GM18517 (cell line): ENCODE data around the gene HMG20B.
A peak's percentile ranks its signal among the peaks of the same experiment; 100 is the strongest.
"Not testable (repeated sequence)": the region's sequence is repeated elsewhere in the genome, so short reads cannot be mapped to it uniquely, and the experiment has no call there.

Experiments
- ATAC-seq: cut with Tn5 transposase; IDR thresholded peaks from one replicate; pipeline ENCODE4 v1.9.1; 2021; ENCODE audit warnings: mild to moderate bottlenecking, moderate library complexity; ENCODE audit not compliant: unreplicated experiment

The HMG20B gene

DNA sequence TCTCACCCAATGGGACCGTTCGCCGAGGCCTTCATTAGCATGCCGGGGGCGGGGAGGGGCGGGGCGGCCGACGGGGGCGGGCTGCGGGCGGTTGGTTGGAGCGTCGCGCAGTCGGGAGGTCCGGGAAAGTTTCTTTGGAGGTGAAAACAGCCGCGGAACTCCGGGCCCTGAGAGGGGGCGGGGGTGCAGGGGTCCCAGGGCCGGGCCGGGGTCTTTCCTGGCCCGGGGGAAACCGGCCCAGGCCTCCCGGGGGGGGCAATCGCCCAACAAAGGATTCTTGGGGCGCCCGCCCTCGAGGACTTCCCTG is at the start of gene HMG20B:
Gene HMG20B (plus strand): TSS at position 90 of the 307 bp plus-strand sequence. CDS start 366 bp downstream, outside the sequence.
- ATAC-seq = peak; percentile 1

- ATAC-seq = no peak
These were observed 49.2 kb upstream of the HMG20B start for GRCh38 chr19:3523361-3524077.

DNA sequence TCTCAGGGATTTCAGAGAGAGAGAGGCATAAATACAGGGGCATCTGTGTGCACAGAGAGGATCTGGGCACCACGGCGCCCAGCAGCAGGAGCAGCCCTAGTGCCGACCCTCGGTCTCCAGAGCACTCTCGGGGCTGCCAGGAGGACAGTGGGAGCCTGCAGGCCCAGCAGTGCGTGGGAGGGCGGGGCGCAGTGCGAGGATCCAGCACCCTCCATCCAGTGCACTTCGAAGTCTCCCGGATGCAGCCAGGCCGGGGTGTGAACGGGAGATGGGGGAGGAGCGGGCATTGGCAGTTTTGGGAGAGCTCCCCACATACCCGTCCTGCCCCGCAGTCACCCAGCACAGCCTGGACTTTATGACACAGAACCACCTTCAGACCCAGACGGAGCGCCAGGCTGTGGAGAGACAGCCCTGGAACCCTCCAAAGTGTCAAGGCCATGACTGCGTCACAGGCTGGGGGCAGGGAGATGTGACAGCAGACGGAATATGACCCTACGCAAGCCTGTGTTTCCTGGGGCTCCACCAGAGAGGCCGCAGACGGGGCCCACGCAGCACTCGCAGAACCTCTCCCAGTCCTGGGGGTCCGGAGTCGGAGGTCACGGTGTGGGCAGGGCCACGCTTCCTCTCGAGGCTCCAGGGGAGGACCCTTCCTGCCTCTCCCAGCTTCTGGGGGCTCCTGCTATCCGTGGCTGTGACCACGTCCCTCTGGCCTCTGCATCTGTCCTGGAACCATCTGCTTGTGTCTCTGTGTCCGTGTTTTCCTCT is 48.5 kb upstream of the HMG20B start:
- no peak for ATAC-seq

GRCh38 chr19:3524904-3525451 is 47.8 kb upstream of the HMG20B start:
- no peak for ATAC-seq

GRCh38 chr19:3526507-3527237 is 46.1 kb upstream of the HMG20B start:
- ATAC-seq = no peak

DNA sequence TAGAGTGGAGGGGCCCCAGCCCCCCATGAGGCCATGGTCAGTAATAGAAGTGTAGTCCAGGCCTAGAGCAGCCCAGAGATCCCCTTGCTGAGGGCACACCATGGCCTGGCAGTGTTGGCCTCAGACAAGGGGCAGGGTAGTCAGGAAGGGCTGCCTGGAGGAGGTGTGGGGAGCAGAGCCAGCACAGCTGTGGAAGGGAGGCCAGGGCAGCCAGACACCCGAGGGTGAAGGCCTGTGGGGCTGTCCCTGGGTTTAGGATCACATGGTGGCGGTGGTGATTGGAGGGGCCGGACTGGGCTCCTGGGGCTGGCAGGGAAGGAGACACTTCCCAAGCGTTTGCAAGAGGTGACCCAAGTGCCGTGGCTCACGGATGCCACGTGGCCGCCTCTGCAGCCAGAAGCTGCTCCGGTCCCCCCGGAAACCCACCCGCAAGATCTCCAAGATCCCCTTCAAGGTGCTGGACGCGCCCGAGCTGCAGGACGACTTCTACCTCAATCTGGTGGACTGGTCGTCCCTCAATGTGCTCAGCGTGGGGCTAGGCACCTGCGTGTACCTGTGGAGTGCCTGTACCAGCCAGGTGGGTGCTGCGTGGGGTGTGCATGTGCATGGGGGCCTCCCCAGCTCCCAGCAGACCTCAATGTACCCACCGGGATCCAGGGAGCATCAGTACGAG is 45.4 kb upstream of the HMG20B start:
- ATAC-seq = no peak

DNA sequence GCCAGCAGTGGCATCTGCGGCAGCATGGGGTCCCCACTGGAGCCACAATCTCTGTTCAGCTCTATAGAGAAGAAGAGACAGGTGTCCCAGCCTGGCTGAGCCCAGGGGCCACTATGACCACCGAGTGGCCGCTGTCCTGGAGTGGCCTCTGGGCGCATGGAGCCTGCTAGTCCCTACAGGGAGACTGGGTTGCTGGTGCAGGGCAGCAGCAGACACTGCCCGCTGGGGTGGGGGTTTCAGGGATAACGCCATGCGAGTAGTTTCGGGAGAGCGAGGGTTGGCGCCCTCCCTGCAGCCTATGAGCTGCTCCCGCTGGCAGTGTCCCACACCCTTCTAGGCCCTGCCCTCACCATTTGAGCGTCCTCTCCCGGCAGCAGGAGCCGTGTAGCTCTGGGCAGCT is 44.7 kb upstream of the HMG20B start:
- ATAC-seq = no peak

GRCh38 chr19:3528539-3529211 is 44.1 kb upstream of the HMG20B start:
- ATAC-seq = no peak

DNA sequence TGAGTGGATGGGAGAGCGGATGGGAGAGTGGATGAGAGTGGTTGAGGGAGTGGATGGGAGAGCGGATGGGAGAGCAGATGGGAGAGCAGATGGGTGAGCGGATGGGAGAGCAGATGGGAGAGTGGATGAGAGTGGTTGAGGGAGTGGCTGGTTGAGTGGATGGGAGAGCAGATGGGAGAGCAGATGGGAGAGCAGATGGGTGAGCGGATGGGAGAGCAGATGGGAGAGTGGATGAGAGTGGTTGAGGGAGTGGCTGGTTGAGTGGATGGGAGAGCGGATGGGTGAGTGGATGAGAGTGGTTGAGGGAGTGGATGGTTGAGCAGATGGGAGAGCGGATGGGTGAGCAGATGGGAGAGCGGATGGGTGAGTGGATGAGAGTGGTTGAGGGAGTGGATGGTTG is 43.4 kb upstream of the HMG20B start:
- not testable (repeated sequence) for ATAC-seq

GRCh38 chr19:3530389-3530788 is 42.4 kb upstream of the HMG20B start:
- ATAC-seq = no peak

- ATAC-seq = no peak
These were observed 41.0 kb upstream of the HMG20B start for GRCh38 chr19:3531716-3532115.

DNA sequence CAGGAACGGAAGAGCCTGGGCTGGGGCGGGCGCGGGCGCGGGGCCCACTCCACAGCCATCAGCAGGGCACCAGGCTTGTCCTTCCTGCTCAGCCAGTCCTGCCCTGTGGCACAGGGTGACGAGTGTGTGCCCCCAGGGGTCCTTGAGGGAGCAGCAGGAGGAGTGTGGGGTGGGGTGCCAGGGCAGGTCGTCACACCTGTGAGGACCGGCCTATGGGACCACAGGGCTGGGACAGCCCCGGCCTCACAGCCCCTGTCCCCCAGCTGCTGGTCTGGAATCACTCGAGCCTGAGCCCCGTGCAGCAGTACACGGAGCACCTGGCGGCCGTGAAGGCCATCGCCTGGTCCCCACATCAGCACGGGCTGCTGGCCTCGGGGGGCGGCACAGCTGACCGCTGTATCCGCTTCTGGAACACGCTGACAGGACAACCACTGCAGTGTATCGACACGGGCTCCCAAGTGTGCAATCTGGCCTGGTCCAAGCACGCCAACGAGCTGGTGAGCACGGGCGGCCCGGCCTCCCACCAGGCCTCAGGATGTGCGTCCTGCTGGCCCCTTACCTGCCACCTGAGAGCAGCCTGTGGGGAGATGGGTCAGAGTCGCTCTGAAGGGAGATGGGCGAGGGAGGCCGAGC is 40.5 kb upstream of the HMG20B start:
- ATAC-seq = no peak

DNA sequence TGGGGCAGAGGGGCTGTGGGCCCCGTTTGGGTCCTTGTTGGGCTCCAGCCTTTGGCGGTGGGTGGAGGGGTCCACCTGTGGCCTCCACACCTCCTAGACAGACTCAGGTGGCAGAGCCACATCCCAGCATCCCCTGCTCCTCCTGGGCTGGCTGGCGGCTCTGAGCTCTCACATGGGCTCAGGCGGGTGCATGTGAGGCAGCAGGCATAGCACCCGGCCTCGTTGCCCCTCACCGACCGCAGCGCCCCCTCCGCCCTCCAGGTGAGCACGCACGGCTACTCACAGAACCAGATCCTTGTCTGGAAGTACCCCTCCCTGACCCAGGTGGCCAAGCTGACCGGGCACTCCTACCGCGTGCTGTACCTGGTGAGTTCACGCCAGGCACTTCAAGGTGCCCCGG is 39.7 kb upstream of the HMG20B start:
- no peak for ATAC-seq

GRCh38 chr19:3533563-3534216 is 39.1 kb upstream of the HMG20B start:
- ATAC-seq = no peak

GRCh38 chr19:3534375-3535234 is 38.1 kb upstream of the HMG20B start:
- ATAC-seq = no peak

GRCh38 chr19:3535235-3535535 is 37.6 kb upstream of the HMG20B start:
- ATAC-seq = no peak

- ATAC-seq = no peak
These were observed 37.2 kb upstream of the HMG20B start for GRCh38 chr19:3535563-3535965.

DNA sequence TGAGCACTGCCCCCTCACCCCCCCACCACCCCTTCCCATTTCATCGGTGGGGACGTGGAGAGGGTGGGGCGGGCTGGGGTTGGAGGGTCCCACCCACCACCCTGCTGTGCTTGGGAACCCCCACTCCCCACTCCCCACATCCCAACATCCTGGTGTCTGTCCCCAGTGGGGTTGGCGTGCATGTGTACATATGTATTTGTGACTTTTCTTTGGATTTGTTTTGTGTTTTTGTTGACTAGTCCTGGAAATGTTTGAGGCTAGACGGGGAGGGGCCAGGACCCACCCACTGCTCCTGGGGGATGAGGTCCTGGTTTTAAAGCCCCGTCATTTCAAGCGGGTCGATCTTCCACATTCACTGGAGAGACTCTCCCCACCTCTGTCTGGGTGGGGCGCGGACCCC is 36.8 kb upstream of the HMG20B start:
- no peak for ATAC-seq
